ENCODE measurements around the gene PAWR. TPM values are rescaled to one million over a fixed set of nuclear protein-coding genes. Genes with fewer than 3 reads are reported as not detected.
A peak's percentile ranks its signal among the peaks of the same experiment; 100 is the strongest.

PAWR gene
- total and polyA plus RNA-seq, 2 donors from 2014 or later: 30.7 to 69.2 TPM

GRCh38 chr12:79710707-79711483 lies 20.1 kb upstream of the PAWR start:
- Histone ChIP-seq H3K9me3 (ENCODE audit: control insufficient read depth in 2 of 3, insufficient read depth in 1 of 3, low read length in 3 of 3) (no peaks in the 10 kb centered on the region), H3K4me1 (ENCODE audit: control insufficient read depth in 2 of 3, insufficient read depth in 2 of 3, low read depth in 1 of 3, low read length in 3 of 3) (no peaks in the 10 kb centered on the region), H3K36me3 (ENCODE audit: control insufficient read depth in 2 of 3, insufficient read depth in 3 of 3, low read length in 3 of 3) (no peaks in the 10 kb centered on the region), H3K27me3 (ENCODE audit: control insufficient read depth, insufficient read depth, low read length) (no peaks in the 10 kb centered on the region), H3K27ac (ENCODE audit: low read depth in 2 of 2, low read length in 2 of 2) (no peak overlapping the region), H3K9ac (ENCODE audit: low read length in 3 of 3) (no peak overlapping the region), H3K4me3 (ENCODE audit: low read length in 3 of 3) (no peak overlapping the region)
- FAIRE-seq (no peak), DNase-seq (peak in 2 of 5 donors; percentile 1 to 71)
- intact Hi-C loops (cut with DNase I): no loop called here
- TF ChIP-seq CTCF (IDR thresholded peaks at IDR 0.05; ENCODE audit: borderline replicate concordance, extremely low read depth, insufficient read depth): no peak

- Histone ChIP-seq H3K36me3 (ENCODE audit: control insufficient read depth in 2 of 3, insufficient read depth in 3 of 3, low read length in 3 of 3) (no peaks in the 10 kb centered on the region), H3K9ac (ENCODE audit: low read length in 3 of 3) (no peak overlapping the region), H3K27me3 (ENCODE audit: control insufficient read depth, insufficient read depth, low read length) (no peaks in the 10 kb centered on the region), H3K4me3 (ENCODE audit: low read length in 3 of 3) (no peak overlapping the region), H3K4me1 (ENCODE audit: control insufficient read depth in 2 of 3, insufficient read depth in 2 of 3, low read depth in 1 of 3, low read length in 3 of 3) (no peaks in the 10 kb centered on the region), H3K9me3 (ENCODE audit: control insufficient read depth in 2 of 3, insufficient read depth in 1 of 3, low read length in 3 of 3) (no peaks in the 10 kb centered on the region), H3K27ac (ENCODE audit: low read depth in 2 of 2, low read length in 2 of 2) (no peak overlapping the region)
- no peak for FAIRE-seq
- DNase-seq: no peak
- TF ChIP-seq CTCF (IDR thresholded peaks at IDR 0.05; ENCODE audit: borderline replicate concordance, extremely low read depth, insufficient read depth): no peak
- intact Hi-C loops (cut with DNase I): no loop called here
Observed at GRCh38 chr12:79707830-79708229, 17.1 kb upstream of the PAWR start.

GRCh38 chr12:79706676-79707075 lies 15.9 kb upstream of the PAWR start:
- Histone ChIP-seq H3K9ac (ENCODE audit: low read length in 3 of 3) (no peak overlapping the region), H3K36me3 (ENCODE audit: control insufficient read depth in 2 of 3, insufficient read depth in 3 of 3, low read length in 3 of 3) (no peaks in the 10 kb centered on the region), H3K4me1 (ENCODE audit: control insufficient read depth in 2 of 3, insufficient read depth in 2 of 3, low read depth in 1 of 3, low read length in 3 of 3) (no peaks in the 10 kb centered on the region), H3K4me3 (ENCODE audit: low read length in 3 of 3) (no peak overlapping the region), H3K9me3 (ENCODE audit: control insufficient read depth in 2 of 3, insufficient read depth in 1 of 3, low read length in 3 of 3) (no peaks in the 10 kb centered on the region), H3K27me3 (ENCODE audit: control insufficient read depth, insufficient read depth, low read length) (no peaks in the 10 kb centered on the region), H3K27ac (ENCODE audit: low read depth in 2 of 2, low read length in 2 of 2) (no peak overlapping the region)
- DNase-seq: no peak
- intact Hi-C loops (cut with DNase I): no loop called here
- no peak for FAIRE-seq
- TF ChIP-seq CTCF (IDR thresholded peaks at IDR 0.05; ENCODE audit: borderline replicate concordance, extremely low read depth, insufficient read depth): no peak

Data from kidney (tissue), 14 donors.